ENCODE results near the gene RFXANK. TPM values are rescaled to one million over a fixed set of nuclear protein-coding genes. Genes with fewer than 3 reads are reported as not detected.
"Not testable (repeated sequence)": the region's sequence is repeated elsewhere in the genome, so short reads cannot be mapped to it uniquely, and the experiment has no call there.

Gene RFXANK
- total RNA-seq (2014; rRNA removed; shearing (Covaris generic); ENCODE audit: low replicate concordance), result 64.9 and 144 TPM in 2 replicates

DNA sequence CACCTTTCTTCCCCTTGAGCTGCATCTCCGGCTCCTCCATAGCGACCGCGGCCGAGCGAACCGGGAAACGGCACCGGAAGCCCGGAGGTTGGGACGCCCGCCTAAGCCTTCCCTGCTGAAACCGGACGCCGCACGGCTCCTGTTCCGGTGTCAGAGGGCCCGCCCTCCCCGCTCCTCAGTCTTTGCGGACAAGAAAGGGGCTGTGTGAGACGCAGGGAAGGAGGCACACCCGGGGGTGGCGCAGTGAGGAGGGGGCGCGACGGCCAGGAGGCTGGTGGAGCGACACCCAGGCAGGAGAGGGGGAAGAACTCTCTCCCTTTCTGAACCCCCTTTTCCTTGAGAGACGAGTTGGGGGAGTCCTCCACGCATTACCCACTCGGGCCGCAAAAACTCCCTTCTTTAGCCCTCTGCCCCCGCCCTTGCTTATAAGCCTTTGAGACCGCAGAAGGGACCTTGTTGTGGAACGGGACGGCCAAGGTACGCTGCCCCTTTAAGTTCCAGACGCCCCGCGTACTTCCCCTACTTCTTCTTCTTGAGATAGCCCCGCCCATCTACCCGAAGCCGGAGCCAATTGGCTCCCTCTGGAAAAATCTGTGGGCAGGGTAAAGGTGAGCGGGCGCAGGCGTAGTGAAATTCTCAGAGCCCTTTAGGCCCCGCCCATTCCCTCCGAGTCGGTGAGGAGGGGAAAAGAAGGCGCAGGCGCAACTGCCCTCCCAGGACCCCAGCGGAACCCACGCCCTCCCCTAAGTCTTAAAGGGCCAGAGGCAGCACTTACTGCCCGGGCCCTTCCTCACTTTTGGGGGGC, at the start of gene RFXANK, which contains the start of gene BORCS8:
Gene RFXANK, plus strand, starts transcription at position 181 of the 805 bp plus-strand sequence. CDS start 1,689 bp downstream, outside the sequence.
Gene BORCS8, minus strand, starts transcription at position 75 of the 805 bp plus-strand sequence. Its CDS starts 35 bp downstream, at position 40.
- H3K4me3 ChIP-seq, result peak within 1 kb of the TSS; percentile 90
- H3K9me3 ChIP-seq, result no peaks in the 10 kb centered on the region
- DNase-seq, result peak; percentile 100
- H3K27me3 ChIP-seq, result no peaks in the 10 kb centered on the region
- peaks cover 43% of the 10 kb centered on the region for H3K36me3 ChIP-seq

- Histone ChIP-seq H3K36me3 (peaks cover 5% of the 10 kb centered on the region), H3K9me3 (no peaks in the 10 kb centered on the region), H3K4me3 (no peak overlapping the region), H3K27me3 (no peaks in the 10 kb centered on the region)
- DNase-seq, result no peak
Observed at GRCh38 chr19:19142347-19142746, 49.7 kb upstream of the RFXANK start.

- peaks cover 11% of the 10 kb centered on the region for H3K36me3 ChIP-seq
- H3K9me3 ChIP-seq, result no peaks in the 10 kb centered on the region
- DNase-seq, result no peak
- H3K27me3 ChIP-seq, result no peaks in the 10 kb centered on the region
- H3K4me3 ChIP-seq, result no peak overlapping the region
Observed at GRCh38 chr19:19145281-19145680, 46.8 kb upstream of the RFXANK start.

GRCh38 chr19:19145684-19146608, 46.1 kb upstream of the RFXANK start:
- DNase-seq, result peak; percentile 72
- H3K9me3 ChIP-seq, result no peaks in the 10 kb centered on the region
- no peaks in the 10 kb centered on the region for H3K27me3 ChIP-seq
- no peak overlapping the region for H3K4me3 ChIP-seq
- H3K36me3 ChIP-seq, result peaks cover 11% of the 10 kb centered on the region

- Histone ChIP-seq H3K9me3 (no peaks in the 10 kb centered on the region), H3K27me3 (no peaks in the 10 kb centered on the region), H3K4me3 (no peak overlapping the region), H3K36me3 (peaks cover 11% of the 10 kb centered on the region)
- no peak for DNase-seq
Observed at GRCh38 chr19:19146865-19147264, 45.2 kb upstream of the RFXANK start.

DNA sequence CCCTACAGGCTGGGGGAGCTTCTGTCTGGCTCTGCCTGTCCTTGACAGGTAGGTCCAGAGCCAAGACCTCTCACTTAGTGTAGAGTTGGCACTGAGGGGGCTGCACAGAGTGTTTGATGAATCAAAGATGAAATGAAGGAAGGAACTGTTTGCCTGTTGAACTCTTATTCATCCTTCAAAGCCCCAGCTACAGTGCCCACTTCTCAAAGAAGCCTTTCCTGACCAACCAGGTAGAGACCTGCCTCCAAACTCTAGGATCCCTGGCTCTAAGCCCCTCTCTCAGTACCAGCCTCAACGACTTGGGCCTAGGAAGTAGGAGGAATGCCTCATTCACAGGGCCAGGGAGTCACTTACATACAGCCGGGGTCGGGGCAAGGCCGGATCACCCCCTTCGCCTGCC, 44.7 kb upstream of the RFXANK start:
- H3K9me3 ChIP-seq, result no peaks in the 10 kb centered on the region
- no peak overlapping the region for H3K4me3 ChIP-seq
- peaks cover 11% of the 10 kb centered on the region for H3K36me3 ChIP-seq
- DNase-seq, result no peak
- no peaks in the 10 kb centered on the region for H3K27me3 ChIP-seq

DNA sequence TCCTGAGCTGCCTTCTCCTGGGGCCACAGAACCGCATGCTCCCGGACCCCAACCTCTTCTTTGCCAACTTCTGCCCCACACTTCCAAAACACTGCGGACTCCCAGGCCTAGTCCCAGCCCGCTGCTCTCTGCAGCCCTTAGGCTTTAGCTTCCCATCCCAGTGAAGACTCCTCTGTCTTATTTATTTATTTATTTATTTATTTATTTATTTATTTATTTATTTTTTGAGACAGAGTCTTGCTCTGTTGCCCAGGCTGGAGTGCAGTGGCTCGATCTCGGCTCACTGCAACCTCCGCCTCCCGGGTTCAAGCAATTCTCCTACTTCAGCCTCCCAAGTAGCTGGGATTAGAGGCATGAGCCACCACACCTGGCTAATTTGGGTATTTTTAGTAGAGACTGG, 43.6 kb upstream of the RFXANK start:
- H3K9me3 ChIP-seq, DNase-seq, H3K27me3 ChIP-seq, H3K4me3 ChIP-seq: not testable (repeated sequence)
- peaks cover 11% of the 10 kb centered on the region for H3K36me3 ChIP-seq

GRCh38 chr19:19149435-19149834, 42.6 kb upstream of the RFXANK start:
- Histone ChIP-seq H3K27me3 (no peaks in the 10 kb centered on the region), H3K4me3 (no peak overlapping the region), H3K9me3 (no peaks in the 10 kb centered on the region), H3K36me3 (peaks cover 11% of the 10 kb centered on the region)
- no peak for DNase-seq

DNA sequence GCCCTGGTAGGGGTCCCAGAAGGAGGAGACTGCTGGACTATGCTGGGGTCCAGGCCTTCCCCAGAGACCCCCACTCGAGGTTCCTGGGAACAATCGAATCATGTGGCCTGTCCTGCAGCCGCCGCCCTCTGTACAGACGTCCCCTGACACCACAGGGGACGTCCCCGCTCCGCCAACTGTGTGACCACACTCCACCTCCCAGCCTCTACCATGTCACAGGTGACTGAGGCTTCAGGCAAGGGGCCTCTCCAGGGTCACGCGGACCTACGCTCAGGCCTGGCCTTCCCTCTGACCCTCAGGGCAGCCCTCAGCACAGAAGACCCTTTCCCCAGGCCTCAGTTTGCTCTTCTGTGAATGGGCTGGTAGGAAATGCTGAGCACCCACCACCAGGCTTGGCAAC, 40.6 kb upstream of the RFXANK start:
- H3K27me3 ChIP-seq, result no peaks in the 10 kb centered on the region
- DNase-seq, result no peak
- H3K4me3 ChIP-seq, result no peak overlapping the region
- H3K9me3 ChIP-seq, result no peaks in the 10 kb centered on the region; the same call in 1 of the 2 replicates
- H3K36me3 ChIP-seq, result peaks cover 13% of the 10 kb centered on the region

- peaks cover 9% of the 10 kb centered on the region; the same call in 1 of the 2 replicates for H3K36me3 ChIP-seq
- H3K4me3 ChIP-seq, result no peak overlapping the region
- no peaks in the 10 kb centered on the region; the same call in 1 of the 2 replicates for H3K9me3 ChIP-seq
- no peaks in the 10 kb centered on the region for H3K27me3 ChIP-seq
- DNase-seq, result no peak
Observed at GRCh38 chr19:19152668-19153384, 39.2 kb upstream of the RFXANK start.

- Histone ChIP-seq H3K9me3 (no peaks in the 10 kb centered on the region; the same call in 1 of the 2 replicates), H3K4me3 (no peak overlapping the region), H3K27me3 (no peaks in the 10 kb centered on the region), H3K36me3 (0 out of 2 replicates have a peak, but pooled peaks cover 4% of the 10 kb centered on the region)
- DNase-seq, result no peak
Observed at GRCh38 chr19:19154768-19155494, 37.1 kb upstream of the RFXANK start.

DNA sequence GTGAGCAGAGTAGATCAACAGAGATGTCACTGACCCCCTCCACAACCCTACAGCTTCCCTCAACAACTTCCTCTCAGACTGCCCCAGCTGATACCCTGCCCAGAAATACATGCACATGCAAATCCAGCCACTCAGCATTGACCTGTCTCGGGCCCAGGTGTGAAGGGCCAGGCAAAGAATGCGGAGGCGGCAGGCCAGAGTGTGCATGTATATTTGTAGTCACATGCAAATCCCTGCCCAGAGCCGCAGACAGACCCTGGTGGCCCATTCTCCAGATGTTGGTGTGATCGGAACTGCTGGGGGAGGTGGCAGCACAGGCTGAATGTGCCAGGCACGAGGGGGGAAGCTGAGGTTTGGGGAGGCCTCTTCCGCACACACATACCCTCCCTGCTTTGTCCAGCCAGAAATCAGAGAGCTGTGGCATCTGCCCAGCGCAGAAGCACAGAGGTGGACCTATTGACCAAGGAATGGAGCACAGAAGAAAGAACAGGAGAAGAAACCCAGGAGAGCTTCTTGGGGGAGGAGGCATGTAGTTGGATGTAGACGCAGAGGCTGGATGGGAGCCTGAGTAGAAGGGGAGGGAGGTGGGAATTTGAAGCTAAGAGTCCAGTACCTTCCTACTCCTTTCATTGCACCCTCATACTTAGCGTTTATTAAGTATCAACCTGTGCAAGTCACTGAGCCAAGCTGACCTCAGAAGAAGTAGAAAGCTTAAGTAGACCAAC, 36.4 kb upstream of the RFXANK start:
- Histone ChIP-seq H3K36me3 (0 out of 2 replicates have a peak, but pooled peaks cover 4% of the 10 kb centered on the region), H3K4me3 (no peak overlapping the region), H3K27me3 (no peaks in the 10 kb centered on the region), H3K9me3 (no peaks in the 10 kb centered on the region; the same call in 1 of the 2 replicates)
- no peak for DNase-seq

- 0 out of 2 replicates have a peak, but pooled peaks cover 4% of the 10 kb centered on the region for H3K36me3 ChIP-seq
Observed at GRCh38 chr19:19157808-19158207, 34.2 kb upstream of the RFXANK start.

GRCh38 chr19:19159534-19159933, 32.5 kb upstream of the RFXANK start:
- H3K9me3 ChIP-seq, result no peaks in the 10 kb centered on the region; the same call in 1 of the 2 replicates
- no peak overlapping the region for H3K4me3 ChIP-seq
- DNase-seq, result no peak
- H3K27me3 ChIP-seq, result no peaks in the 10 kb centered on the region
- 0 out of 2 replicates have a peak, but pooled peaks cover 4% of the 10 kb centered on the region for H3K36me3 ChIP-seq

More at GRCh38 chr19:19157808-19158207, 34.2 kb upstream of the RFXANK start:
- Histone ChIP-seq H3K27me3 (no peaks in the 10 kb centered on the region), H3K4me3 (no peak overlapping the region), H3K9me3 (no peaks in the 10 kb centered on the region; the same call in 1 of the 2 replicates)
- no peak for DNase-seq

DNA sequence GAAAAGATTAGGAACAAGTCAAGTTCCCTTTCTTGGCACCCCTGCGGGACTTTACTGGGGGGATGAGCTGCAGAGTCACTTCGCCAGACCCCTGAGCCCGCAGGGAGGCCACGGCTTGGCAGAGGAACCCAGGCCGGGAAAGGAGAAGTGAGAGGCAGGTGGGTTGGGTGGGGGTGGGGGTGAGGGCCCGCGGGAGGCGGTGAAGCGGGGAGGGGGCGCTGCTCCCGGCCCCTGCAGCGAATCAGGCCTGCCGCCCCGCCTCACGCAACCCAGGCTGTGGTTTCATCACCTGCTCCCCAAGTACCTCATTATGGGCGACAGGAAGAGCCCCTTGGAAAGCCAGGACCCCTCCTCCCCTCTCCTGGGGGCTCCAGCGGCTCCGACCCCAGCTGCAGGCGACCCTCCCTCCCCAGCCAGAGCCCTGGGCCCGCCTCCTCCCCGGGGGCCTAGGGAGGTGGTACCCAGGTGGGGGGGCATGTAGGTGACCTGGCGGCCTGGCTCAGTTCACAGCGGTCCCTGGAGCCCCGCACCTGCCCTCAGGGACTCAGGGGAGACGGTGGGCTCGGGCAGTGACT, 31.5 kb upstream of the RFXANK start:
- no peak for DNase-seq
- Histone ChIP-seq H3K9me3 (no peaks in the 10 kb centered on the region; the same call in 1 of the 2 replicates), H3K36me3 (0 out of 2 replicates have a peak, but pooled peaks cover 4% of the 10 kb centered on the region), H3K27me3 (no peaks in the 10 kb centered on the region), H3K4me3 (no peak overlapping the region)

Data from MG63 (cell line).